Measurements from ENCODE around the gene RYK.

DNA sequence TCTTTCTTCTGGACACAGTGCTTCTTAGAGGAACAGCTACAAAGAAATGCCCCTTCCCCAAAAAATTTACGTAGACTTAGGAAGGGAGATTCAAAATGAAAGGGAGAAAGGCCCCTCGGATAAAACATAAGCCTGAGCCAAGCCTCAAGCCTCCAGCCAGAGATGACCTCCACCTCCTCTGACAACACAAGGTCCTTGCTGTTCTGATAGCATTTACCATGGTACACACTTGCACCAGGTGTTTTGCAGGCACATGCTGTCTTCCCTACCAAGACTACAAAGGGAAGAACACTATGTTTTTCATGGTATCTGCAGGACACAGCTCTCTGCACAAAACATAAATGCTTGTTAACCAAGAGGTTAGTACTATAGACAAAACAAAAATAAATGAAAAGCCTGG is 27.8 kb downstream of the RYK start:
- TF ChIP-seq, protein P1, sequence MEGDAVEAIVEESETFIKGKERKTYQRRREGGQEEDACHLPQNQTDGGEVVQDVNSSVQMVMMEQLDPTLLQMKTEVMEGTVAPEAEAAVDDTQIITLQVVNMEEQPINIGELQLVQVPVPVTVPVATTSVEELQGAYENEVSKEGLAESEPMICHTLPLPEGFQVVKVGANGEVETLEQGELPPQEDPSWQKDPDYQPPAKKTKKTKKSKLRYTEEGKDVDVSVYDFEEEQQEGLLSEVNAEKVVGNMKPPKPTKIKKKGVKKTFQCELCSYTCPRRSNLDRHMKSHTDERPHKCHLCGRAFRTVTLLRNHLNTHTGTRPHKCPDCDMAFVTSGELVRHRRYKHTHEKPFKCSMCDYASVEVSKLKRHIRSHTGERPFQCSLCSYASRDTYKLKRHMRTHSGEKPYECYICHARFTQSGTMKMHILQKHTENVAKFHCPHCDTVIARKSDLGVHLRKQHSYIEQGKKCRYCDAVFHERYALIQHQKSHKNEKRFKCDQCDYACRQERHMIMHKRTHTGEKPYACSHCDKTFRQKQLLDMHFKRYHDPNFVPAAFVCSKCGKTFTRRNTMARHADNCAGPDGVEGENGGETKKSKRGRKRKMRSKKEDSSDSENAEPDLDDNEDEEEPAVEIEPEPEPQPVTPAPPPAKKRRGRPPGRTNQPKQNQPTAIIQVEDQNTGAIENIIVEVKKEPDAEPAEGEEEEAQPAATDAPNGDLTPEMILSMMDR (IDR thresholded peaks at IDR 0.05) = no peak
- no peak for TF ChIP-seq POLR2A (IDR thresholded peaks at IDR 0.05)
